Naive thymus-derived CD8-positive, alpha-beta T cell (primary cell): ENCODE data around the gene CYFIP2. TPM values are rescaled to one million over a fixed set of nuclear protein-coding genes. Genes with fewer than 3 reads are reported as not detected.
A peak's percentile ranks its signal among the peaks of the same experiment; 100 is the strongest.

Source experiments
- ATAC-seq, 2 donors: fragments of 150-1000 bp; cut with Tn5 transposase in 1 of 2; sonication (Bioruptor Pico), chemical (Tn5 transposase) in 1 of 2; 1 replicate in 1 of 2; 2 replicates in 1 of 2; pipeline ENCODE4 v1.10.0; 2021; ENCODE audit warnings: mild to moderate bottlenecking in 2 of 2, moderate library complexity in 2 of 2
- POLR2A ChIA-PET: fragments of 350-600 bp; sonication (Branson Sonifier 250); formaldehyde crosslinking; loops from one replicate; lab custom pipeline; 2021; ENCODE audit warnings: antibody characterized with exemption; lab: Charles Lee
- DNase-seq, 10 donors: peaks; one replicate each; pipeline versions ENCODE4 v3.0.0 to v3.0.0-alpha.2; 2020 to 2022
- H3K27ac Mint-ChIP-seq, 10 donors: one replicate each; pipeline ENCODE4 v1.8.0; 2020 to 2022; ENCODE audit warnings: mild to moderate bottlenecking in 10 of 10, mixed read lengths in 10 of 10, moderate library complexity in 4 of 10, inconsistent platforms in 1 of 10
- H3K27me3 Mint-ChIP-seq, 5 donors: one replicate each; pipeline ENCODE4 v1.8.0; 2021 to 2022; ENCODE audit warnings: mixed read lengths in 5 of 5
- H3K36me3 Mint-ChIP-seq, 3 donors: one replicate each; pipeline ENCODE4 v1.8.0; 2020 to 2022; ENCODE audit warnings: mixed read lengths in 3 of 3, mild to moderate bottlenecking in 2 of 3, inconsistent platforms in 1 of 3
- H3K4me1 Mint-ChIP-seq, 4 donors: one replicate each; pipeline ENCODE4 v1.8.0; 2021 to 2022; ENCODE audit warnings: mixed read lengths in 4 of 4
- H3K4me3 Mint-ChIP-seq, 10 donors: one replicate each; pipeline ENCODE4 v1.8.0; 2020 to 2022; ENCODE audit warnings: mild to moderate bottlenecking in 10 of 10, mixed read lengths in 10 of 10, moderate library complexity in 6 of 10, inconsistent platforms in 1 of 10
- H3K9me3 Mint-ChIP-seq, 9 donors: one replicate each; pipeline ENCODE4 v1.8.0; 2020 to 2022; ENCODE audit warnings: mixed read lengths in 9 of 9, mild to moderate bottlenecking in 3 of 9, inconsistent platforms in 1 of 9, moderate library complexity in 1 of 9
- polyA plus RNA-seq, 3 donors: library from polyadenylated mRNA; unstranded; fragments of 300-500 nt; fragmentation: Illumina TruSeq; gene quantifications; one replicate each; pipeline ENCODE4 v1.2.3, GENCODE V29; 2021
- total RNA-seq, 8 experiments: library from RNA in 2 of 8; stranded (reverse) in 2 of 8; gene quantifications; one replicate each; pipeline ENCODE4 v1.2.3 and lab custom pipeline; 2021 to 2026

The CYFIP2 gene
- total and polyA plus RNA-seq, 5 experiments from 2014 or later = 395 to 668 (median 417) TPM

GRCh38 chr5:157306081-157306480, 40.2 kb downstream of the CYFIP2 start:
- POLR2A ChIA-PET = interaction anchor here (0.9 to 8.1 kb wide), 6 partner anchors 27 to 115 kb away, joined by 3 to 76 read pairs (median 10); partner anchors contain the start of gene CYFIP2
- Mint-ChIP-seq H3K27me3 (no peaks in the 10 kb centered on the region), H3K4me1 (peaks cover 37 to 92% (median 79%) of the 10 kb centered on the region in 4 donors), H3K27ac (peak overlapping the region; percentile 86 to 98 (median 94)), H3K4me3 (peak overlapping the region; percentile 70 to 90 (median 83)), H3K9me3 (no peaks in the 10 kb centered on the region), H3K36me3 (peaks cover 11 to 99% (median 35%) of the 10 kb centered on the region in 3 donors)
- DNase-seq = no peak
- no peak for ATAC-seq

DNA sequence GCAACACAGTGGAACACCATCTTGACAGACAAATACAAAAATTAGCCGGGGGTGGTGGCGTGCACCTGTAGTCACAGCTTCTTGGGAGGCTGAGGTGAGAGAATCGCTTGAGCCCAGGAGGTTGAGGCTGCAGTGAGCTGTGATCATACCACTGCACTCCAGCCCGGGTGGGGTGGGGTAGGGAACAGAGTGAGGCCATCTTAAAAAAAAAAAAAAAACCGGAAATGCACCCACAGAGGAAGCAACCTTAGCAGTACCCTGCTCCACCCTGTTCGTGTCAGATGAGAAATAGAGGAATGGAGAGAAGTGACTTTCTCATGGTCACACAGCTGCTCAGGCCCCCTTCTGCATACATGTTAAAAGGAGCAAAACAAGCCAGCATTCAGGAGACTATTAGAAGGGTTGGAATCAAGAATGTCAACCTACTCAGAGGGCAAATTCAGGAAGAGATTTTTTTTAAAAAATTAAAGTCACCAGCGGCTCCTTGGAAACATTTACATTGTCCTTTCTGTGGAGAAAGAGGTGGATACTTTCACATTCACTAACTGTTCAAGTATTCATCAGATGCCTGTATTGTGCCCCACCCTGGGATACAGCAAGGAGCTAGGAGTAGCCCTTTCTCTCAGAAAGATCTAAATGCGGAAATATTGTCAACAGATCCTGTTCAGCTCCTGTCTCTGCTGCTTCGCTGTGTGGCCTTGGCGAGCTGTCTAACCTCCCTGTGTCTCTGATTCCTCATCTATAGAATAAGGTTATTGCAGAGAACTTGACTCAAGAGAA, 41.0 kb downstream of the CYFIP2 start:
- DNase-seq (peak in 7 of 10 donors; percentile 20 to 75 (median 37)), ATAC-seq (peak; percentile 66 to 72)
- POLR2A ChIA-PET = interaction anchor here (0.6 to 8.1 kb wide), 16 partner anchors 9 to 254 kb away, joined by 3 to 76 read pairs (median 4); partner anchors contain the start of genes CYFIP2, ITK and MED7
- H3K27me3 Mint-ChIP-seq = no peaks in the 10 kb centered on the region
- peaks cover 37 to 92% (median 80%) of the 10 kb centered on the region in 4 donors for H3K4me1 Mint-ChIP-seq
- H3K9me3 Mint-ChIP-seq = no peaks in the 10 kb centered on the region
- H3K27ac Mint-ChIP-seq = peak overlapping the region; percentile 86 to 98 (median 94)
- peaks cover 11 to 98% (median 35%) of the 10 kb centered on the region in 3 donors for H3K36me3 Mint-ChIP-seq
- H3K4me3 Mint-ChIP-seq = peak overlapping the region; percentile 70 to 90 (median 83)

DNA sequence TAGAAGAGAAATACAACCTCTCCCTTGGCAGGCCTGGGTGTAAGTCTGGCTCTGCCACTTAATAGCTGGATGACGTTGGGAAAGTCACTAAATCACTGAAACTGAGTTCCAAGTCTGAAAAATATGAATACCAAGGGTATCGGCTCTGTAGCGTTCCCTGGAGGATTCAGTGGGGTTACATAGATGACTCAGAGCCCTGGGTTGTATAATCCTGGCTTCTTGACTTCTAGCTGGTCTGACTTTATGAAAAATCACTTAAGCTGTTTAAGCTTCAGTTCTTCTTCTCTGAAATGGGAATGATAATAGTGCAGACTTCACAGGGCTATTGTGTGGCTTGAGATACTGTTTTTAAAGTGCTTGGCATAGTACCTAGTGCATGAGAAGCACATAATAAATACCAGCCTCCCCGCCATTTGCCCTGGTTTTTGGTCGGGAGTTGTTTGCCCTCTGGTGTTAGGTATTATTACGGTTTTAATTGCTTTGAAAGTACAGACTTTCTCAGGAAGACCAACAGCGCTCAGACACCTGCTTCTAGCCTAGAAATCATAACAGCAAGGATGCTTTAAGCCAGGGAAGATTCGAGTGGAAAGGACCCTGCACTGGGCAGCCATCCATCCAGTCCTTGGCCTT, 43.0 kb downstream of the CYFIP2 start:
- POLR2A ChIA-PET = interaction anchor here (1.0 to 8.1 kb wide), 5 partner anchors 22 to 153 kb away, joined by 3 to 76 read pairs (median 4); no protein-coding TSS in a partner anchor
- Mint-ChIP-seq H3K4me3 (peak overlapping the region in 7 of 10 donors; percentile 22 to 68 (median 38)), H3K9me3 (no peaks in the 10 kb centered on the region), H3K4me1 (peaks cover 34 to 83% (median 82%) of the 10 kb centered on the region in 4 donors), H3K36me3 (peaks cover 11 to 93% (median 33%) of the 10 kb centered on the region in 3 donors), H3K27ac (peak overlapping the region; percentile 86 to 98 (median 94)), H3K27me3 (no peaks in the 10 kb centered on the region)
- peak in 6 of 10 donors; percentile 27 to 69 (median 44) for DNase-seq
- no peak for ATAC-seq

GRCh38 chr5:157309796-157310195, 43.9 kb downstream of the CYFIP2 start:
- peak overlapping the region in 9 of 10 donors; percentile 83 to 98 (median 92) for H3K27ac Mint-ChIP-seq
- POLR2A ChIA-PET = no interaction called here
- DNase-seq (no peak), ATAC-seq (no peak)
- no peaks in the 10 kb centered on the region for H3K9me3 Mint-ChIP-seq
- no peaks in the 10 kb centered on the region for H3K27me3 Mint-ChIP-seq
- H3K4me3 Mint-ChIP-seq = no peak overlapping the region
- H3K4me1 Mint-ChIP-seq = peaks cover 31 to 76% (median 74%) of the 10 kb centered on the region in 4 donors
- H3K36me3 Mint-ChIP-seq = peaks cover 11 to 93% (median 32%) of the 10 kb centered on the region in 3 donors

GRCh38 chr5:157311595-157311994, 45.7 kb downstream of the CYFIP2 start:
- ATAC-seq = no peak
- POLR2A ChIA-PET = interaction anchor here (0.9 kb wide), 1 partner anchor 56 kb away, joined by 3 read pairs; no protein-coding TSS in a partner anchor
- peaks cover 21 to 63% (median 56%) of the 10 kb centered on the region in 4 donors for H3K4me1 Mint-ChIP-seq
- no peaks in the 10 kb centered on the region for H3K9me3 Mint-ChIP-seq
- H3K27ac Mint-ChIP-seq = peak overlapping the region in 9 of 10 donors; percentile 46 to 92 (median 84)
- no peaks in the 10 kb centered on the region for H3K27me3 Mint-ChIP-seq
- no peak for DNase-seq
- peaks cover 4 to 88% (median 23%) of the 10 kb centered on the region in 3 donors for H3K36me3 Mint-ChIP-seq
- H3K4me3 Mint-ChIP-seq = peak overlapping the region in 1 of 10 donors; percentile 41

GRCh38 chr5:157312492-157312891, 46.6 kb downstream of the CYFIP2 start:
- POLR2A ChIA-PET = interaction anchor here (0.7 to 1.7 kb wide), 8 partner anchors 9 to 170 kb away, joined by 3 to 6 read pairs (median 4); partner anchors contain the start of gene MED7
- peak; percentile 21 to 76 (median 57) for DNase-seq
- Mint-ChIP-seq H3K4me3 (peak overlapping the region in 2 of 10 donors; percentile 23 to 39), H3K27ac (peak overlapping the region; percentile 46 to 92 (median 82)), H3K4me1 (peaks cover 17 to 55% (median 47%) of the 10 kb centered on the region in 4 donors), H3K27me3 (no peaks in the 10 kb centered on the region), H3K9me3 (no peaks in the 10 kb centered on the region), H3K36me3 (peaks cover 3 to 88% (median 23%) of the 10 kb centered on the region in 3 donors)
- ATAC-seq = peak; percentile 96 to 98

DNA sequence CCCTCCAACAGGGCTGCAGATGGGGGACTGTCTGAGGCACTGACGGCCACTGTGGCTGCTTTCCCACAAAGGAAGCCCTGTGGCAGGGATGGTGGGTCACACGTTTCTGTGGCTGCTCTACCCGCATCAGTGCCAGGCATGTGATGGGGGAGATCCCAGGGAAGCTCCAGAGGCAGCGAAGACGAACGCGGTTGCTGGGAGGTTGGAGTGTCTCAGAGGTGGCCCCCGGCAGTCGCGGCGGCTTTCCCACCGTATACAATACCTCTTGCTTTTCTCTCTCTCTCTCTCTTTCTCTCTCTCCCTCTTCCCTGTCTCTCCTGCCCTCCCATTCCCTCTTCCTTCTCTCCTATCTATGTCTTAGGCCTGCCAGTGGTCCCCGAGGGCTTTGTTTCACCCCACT, 56.7 kb downstream of the CYFIP2 start:
- Mint-ChIP-seq H3K27ac (peak overlapping the region in 5 of 10 donors; percentile 29 to 90 (median 73)), H3K36me3 (peaks cover 9 to 95% (median 37%) of the 10 kb centered on the region in 3 donors), H3K27me3 (no peaks in the 10 kb centered on the region), H3K4me3 (no peak overlapping the region), H3K4me1 (peaks cover 5 to 20% (median 11%) of the 10 kb centered on the region in 4 donors), H3K9me3 (no peaks in the 10 kb centered on the region)
- POLR2A ChIA-PET = no interaction called here
- DNase-seq (no peak), ATAC-seq (no peak)

- POLR2A ChIA-PET = interaction anchor here (1.4 kb wide), 1 partner anchor 22 kb away, joined by 5 read pairs; no protein-coding TSS in a partner anchor
- peak overlapping the region in 6 of 10 donors; percentile 29 to 90 (median 76) for H3K27ac Mint-ChIP-seq
- H3K4me3 Mint-ChIP-seq = no peak overlapping the region
- H3K9me3 Mint-ChIP-seq = no peaks in the 10 kb centered on the region
- ATAC-seq (no peak), DNase-seq (no peak)
- H3K4me1 Mint-ChIP-seq = peaks cover 11 to 27% (median 17%) of the 10 kb centered on the region in 4 donors
- H3K27me3 Mint-ChIP-seq = no peaks in the 10 kb centered on the region
- H3K36me3 Mint-ChIP-seq = peaks cover 9 to 95% (median 38%) of the 10 kb centered on the region in 3 donors
Observed at GRCh38 chr5:157323107-157323706, 57.3 kb downstream of the CYFIP2 start.

GRCh38 chr5:157324237-157324636, 58.3 kb downstream of the CYFIP2 start:
- ATAC-seq (no peak), DNase-seq (no peak)
- H3K27ac Mint-ChIP-seq = peak overlapping the region in 9 of 10 donors; percentile 7 to 84 (median 66)
- peaks cover 14 to 30% (median 26%) of the 10 kb centered on the region in 4 donors for H3K4me1 Mint-ChIP-seq
- no peak overlapping the region for H3K4me3 Mint-ChIP-seq
- no peaks in the 10 kb centered on the region for H3K9me3 Mint-ChIP-seq
- H3K36me3 Mint-ChIP-seq = peaks cover 9 to 94% (median 40%) of the 10 kb centered on the region in 3 donors
- H3K27me3 Mint-ChIP-seq = no peaks in the 10 kb centered on the region
- POLR2A ChIA-PET = interaction anchor here (1.4 kb wide), 1 partner anchor 24 kb away, joined by 5 read pairs; no protein-coding TSS in a partner anchor

- ATAC-seq = no peak
- peak overlapping the region in 1 of 10 donors; percentile 26 for H3K4me3 Mint-ChIP-seq
- no peaks in the 10 kb centered on the region for H3K9me3 Mint-ChIP-seq
- peaks cover 21 to 39% (median 31%) of the 10 kb centered on the region in 4 donors for H3K4me1 Mint-ChIP-seq
- H3K36me3 Mint-ChIP-seq = peaks cover 17 to 96% (median 48%) of the 10 kb centered on the region in 3 donors
- no peaks in the 10 kb centered on the region for H3K27me3 Mint-ChIP-seq
- POLR2A ChIA-PET = interaction anchor here (0.5 to 1.0 kb wide), 3 partner anchors 13 to 174 kb away, joined by 3 to 4 read pairs (median 4); no protein-coding TSS in a partner anchor
- no peak for DNase-seq
- H3K27ac Mint-ChIP-seq = peak overlapping the region; percentile 38 to 95 (median 87)
Observed at GRCh38 chr5:157326440-157327005, 60.6 kb downstream of the CYFIP2 start.

- peak; percentile 83 to 90 for ATAC-seq
- H3K4me1 Mint-ChIP-seq = peaks cover 19 to 39% (median 31%) of the 10 kb centered on the region in 4 donors
- peaks cover 17 to 96% (median 58%) of the 10 kb centered on the region in 3 donors for H3K36me3 Mint-ChIP-seq
Observed at GRCh38 chr5:157327771-157328170, 61.8 kb downstream of the CYFIP2 start.

More at GRCh38 chr5:157327771-157328170, 61.8 kb downstream of the CYFIP2 start:
- POLR2A ChIA-PET = interaction anchor here (0.6 to 1.9 kb wide), 8 partner anchors 9 to 416 kb away, joined by 3 to 9 read pairs (median 4); partner anchors contain the start of gene LSM11
- Mint-ChIP-seq H3K4me3 (peak overlapping the region in 9 of 10 donors; percentile 2 to 71 (median 43)), H3K27me3 (no peaks in the 10 kb centered on the region), H3K27ac (peak overlapping the region; percentile 88 to 97 (median 92)), H3K9me3 (no peaks in the 10 kb centered on the region)
- DNase-seq = peak in 7 of 10 donors; percentile 12 to 65 (median 39)
